NCI-H1930 (cell line): ENCODE results near the gene JCHAIN.

ENCODE experiments used
- DNase-seq, 2 experiments: peaks; one replicate each; lab custom pipeline; 2025; lab: John Stamatoyannopoulos, UW

Gene JCHAIN

GRCh38 chr4:70637239-70637913 is 28.9 kb downstream of the JCHAIN start:
- no peak for DNase-seq

GRCh38 chr4:70634482-70634881 is 31.8 kb downstream of the JCHAIN start:
- DNase-seq, result no peak

GRCh38 chr4:70632028-70632427 is 34.3 kb downstream of the JCHAIN start:
- no peak for DNase-seq

GRCh38 chr4:70630162-70630561 is 36.1 kb downstream of the JCHAIN start:
- DNase-seq, result no peak

GRCh38 chr4:70629469-70630090 is 36.7 kb downstream of the JCHAIN start:
- DNase-seq, result no peak

GRCh38 chr4:70628444-70628843 is 37.9 kb downstream of the JCHAIN start, which contains the start of gene ENAM:
Gene ENAM, plus strand, starts transcription at chr4:70628744. Its CDS starts 757 bp downstream, at chr4:70629501.
- DNase-seq, result no peak

GRCh38 chr4:70627620-70628019 is 38.7 kb downstream of the JCHAIN start:
- DNase-seq, result no peak

GRCh38 chr4:70624226-70624793 is 42.0 kb downstream of the JCHAIN start:
- DNase-seq, result no peak

GRCh38 chr4:70623323-70623722 is 43.0 kb downstream of the JCHAIN start:
- DNase-seq, result no peak

GRCh38 chr4:70619778-70620177 is 46.5 kb downstream of the JCHAIN start:
- DNase-seq, result no peak

GRCh38 chr4:70619288-70619687 is 47.0 kb downstream of the JCHAIN start:
- no peak for DNase-seq

- DNase-seq, result no peak
Measured at GRCh38 chr4:70614184-70614555, 52.1 kb downstream of the JCHAIN start.

- DNase-seq, result no peak
Measured at GRCh38 chr4:70613306-70614183, 52.8 kb downstream of the JCHAIN start.

- DNase-seq, result no peak
Measured at GRCh38 chr4:70608324-70608723, 58.0 kb downstream of the JCHAIN start.

GRCh38 chr4:70607334-70607853 is 58.9 kb downstream of the JCHAIN start:
- DNase-seq, result no peak

- no peak for DNase-seq
Measured at GRCh38 chr4:70606459-70606858, 59.8 kb downstream of the JCHAIN start.
